Progenitor cell of endocrine pancreas (in vitro differentiated cells): ENCODE data around the gene TMEM9. TPM values are rescaled to one million over a fixed set of nuclear protein-coding genes. Genes with fewer than 3 reads are reported as not detected.
A peak's percentile ranks its signal among the peaks of the same experiment; 100 is the strongest.

Experiments
- DNase-seq: peaks from one replicate; pipeline ENCODE4 v3.0.0; 2021; ENCODE audit warnings: low spot score; ENCODE audit not compliant: unreplicated experiment
- H3K27ac Mint-ChIP-seq: 2 replicates; pipeline ENCODE4 v1.8.0; 2021; ENCODE audit warnings: mild to moderate bottlenecking, moderate library complexity, mixed read lengths
- H3K27me3 Mint-ChIP-seq: 2 replicates; pipeline ENCODE4 v1.8.0; 2021; ENCODE audit warnings: mixed read lengths
- H3K36me3 Mint-ChIP-seq: 2 replicates; pipeline ENCODE4 v1.8.0; 2022; ENCODE audit warnings: mixed read lengths; ENCODE audit not compliant: insufficient read depth
- H3K4me1 Mint-ChIP-seq: 2 replicates; pipeline ENCODE4 v1.8.0; 2021; ENCODE audit warnings: low read depth, mixed read lengths
- H3K4me3 Mint-ChIP-seq: 2 replicates; pipeline ENCODE4 v1.8.0; 2021; ENCODE audit warnings: low read depth, mild to moderate bottlenecking, moderate library complexity, mixed read lengths
- H3K9me3 Mint-ChIP-seq: 2 replicates; pipeline ENCODE4 v1.8.0; 2021; ENCODE audit warnings: low read depth, mixed read lengths
- CTCF ChIP-seq: fragments of 200-600 bp; sonication (generic); IDR thresholded peaks from one replicate; pipeline ENCODE4 v1.5.0; 2021; ENCODE audit warnings: antibody characterized with exemption, mild to moderate bottlenecking; ENCODE audit not compliant: unreplicated experiment
- long read RNA-seq: library from polyadenylated mRNA; unstranded; transcript quantifications from one replicate; pipeline ENCODE4 v2.0.0, GENCODE V29; 2020
- total RNA-seq: library from RNA; stranded (reverse); gene quantifications from 2 replicates; pipeline ENCODE4 v1.2.1, GENCODE V29; 2021

The TMEM9 gene
- 146 TPM in 2 replicates for total RNA-seq
- long read RNA-seq, transcript TMEM9-203 (6 exons, 1,564 nt) = minor isoform, 11 of 218 reads
- long read RNA-seq, transcript TMEM9-204 (6 exons, 1,529 nt) = major isoform, 155 of 218 reads
- long read RNA-seq, transcript TMEM9-201 (5 exons, 1,959 nt) = minor isoform, 13 of 218 reads
- long read RNA-seq, transcript TMEM9-202 (6 exons, 1,544 nt) = minor isoform, 8 of 218 reads
- long read RNA-seq, partial matches to known transcripts = 6 of 218 reads
- long read RNA-seq, other reads (novel, unspliced or antisense) = 21 of 218 reads

GRCh38 chr1:201154389-201155165 is at the start of gene TMEM9:
Gene TMEM9, minus strand, starts transcription at chr1:201154474. Its CDS starts 551 bp downstream, at chr1:201153923.
- Mint-ChIP-seq H3K4me1 (peaks cover 20% of the 10 kb centered on the region), H3K36me3 (peaks cover 10% of the 10 kb centered on the region), H3K27ac (peak within 1 kb of the TSS; percentile 95), H3K27me3 (no peaks in the 10 kb centered on the region), H3K4me3 (peak within 1 kb of the TSS; percentile 97), H3K9me3 (no peaks in the 10 kb centered on the region)
- no peak for TF ChIP-seq CTCF
- DNase-seq = peak; percentile 99

GRCh38 chr1:201198598-201198997 is 44.3 kb upstream of the TMEM9 start:
- no peaks in the 10 kb centered on the region for H3K4me1 Mint-ChIP-seq
- no peaks in the 10 kb centered on the region for H3K36me3 Mint-ChIP-seq
- no peak for TF ChIP-seq CTCF
- H3K4me3 Mint-ChIP-seq = no peak overlapping the region
- H3K9me3 Mint-ChIP-seq = no peaks in the 10 kb centered on the region
- DNase-seq = no peak
- peaks cover 8% of the 10 kb centered on the region for H3K27me3 Mint-ChIP-seq
- H3K27ac Mint-ChIP-seq = no peak overlapping the region

- Mint-ChIP-seq H3K27me3 (peaks cover 19% of the 10 kb centered on the region), H3K4me1 (peaks cover 7% of the 10 kb centered on the region), H3K4me3 (no peak overlapping the region), H3K9me3 (no peaks in the 10 kb centered on the region), H3K36me3 (no peaks in the 10 kb centered on the region), H3K27ac (no peak overlapping the region)
- DNase-seq = no peak
- no peak for TF ChIP-seq CTCF
These were observed 39.8 kb upstream of the TMEM9 start for GRCh38 chr1:201194046-201194445.

- no peaks in the 10 kb centered on the region for H3K36me3 Mint-ChIP-seq
- H3K27me3 Mint-ChIP-seq = peaks cover 19% of the 10 kb centered on the region
- H3K27ac Mint-ChIP-seq = no peak overlapping the region
- no peak for TF ChIP-seq CTCF
- DNase-seq = no peak
- no peak overlapping the region for H3K4me3 Mint-ChIP-seq
- H3K9me3 Mint-ChIP-seq = no peaks in the 10 kb centered on the region
- peaks cover 7% of the 10 kb centered on the region for H3K4me1 Mint-ChIP-seq
These were observed 38.1 kb upstream of the TMEM9 start for GRCh38 chr1:201192261-201192788.

- Mint-ChIP-seq H3K27ac (no peak overlapping the region), H3K4me3 (no peak overlapping the region), H3K9me3 (no peaks in the 10 kb centered on the region), H3K27me3 (peaks cover 19% of the 10 kb centered on the region), H3K4me1 (peaks cover 7% of the 10 kb centered on the region), H3K36me3 (no peaks in the 10 kb centered on the region)
- no peak for TF ChIP-seq CTCF
- no peak for DNase-seq
These were observed 37.5 kb upstream of the TMEM9 start for GRCh38 chr1:201191653-201192260.
